GM23338 (cell line): ENCODE data around the gene SH3RF3. TPM values are rescaled to one million over a fixed set of nuclear protein-coding genes. Genes with fewer than 3 reads are reported as not detected.

Experiments used
- ATAC-seq: fragments of 200-7000 bp; cut with Tn5 transposase; 3 replicates; pipeline ENCODE4 v1.9.1; 2020
- DNase-seq: peaks from one replicate; pipeline ENCODE4 v3.0.0-alpha.2; 2015; ENCODE audit warnings: low spot score
- H2AFZ ChIP-seq: fragments of 200-600 bp; sonication (generic); 2 replicates; pipeline ENCODE4 v1.8.0; 2016; ENCODE audit warnings: antibody characterized with exemption, mild to moderate bottlenecking, moderate library complexity
- H3F3A ChIP-seq: fragments of 200-600 bp; sonication (generic); replicated peaks from 2 replicates; pipeline ENCODE4 v1.8.0; 2017; ENCODE audit warnings: antibody characterized with exemption, mixed run types, low read depth
- H3K27ac ChIP-seq: fragments of 200-600 bp; sonication (generic); 2 replicates; pipeline ENCODE4 v1.6.1; 2016; ENCODE audit warnings: low read depth
- H3K27me3 ChIP-seq: fragments of 200-600 bp; sonication (generic); 2 replicates; pipeline ENCODE4 v1.8.0; 2016; ENCODE audit warnings: mild to moderate bottlenecking, mixed run types, moderate library complexity; ENCODE audit not compliant: insufficient read depth
- H3K36me3 ChIP-seq: fragments of 200-600 bp; sonication (generic); 2 replicates; pipeline ENCODE4 v1.8.0; 2016; ENCODE audit warnings: mild to moderate bottlenecking; ENCODE audit not compliant: insufficient read depth
- H3K4me1 ChIP-seq: fragments of 200-600 bp; sonication (generic); 2 replicates; pipeline ENCODE4 v1.8.0; 2016; ENCODE audit warnings: mild to moderate bottlenecking, moderate library complexity; ENCODE audit not compliant: insufficient read depth
- H3K4me2 ChIP-seq: fragments of 200-600 bp; sonication (generic); 2 replicates; pipeline ENCODE4 v1.7.1; 2017; ENCODE audit warnings: mixed run types
- H3K4me3 ChIP-seq: fragments of 200-600 bp; sonication (generic); 2 replicates; pipeline ENCODE4 v1.6.1; 2016; ENCODE audit warnings: mixed run types
- H3K79me2 ChIP-seq: fragments of 200-600 bp; sonication (generic); replicated peaks from 2 replicates; pipeline ENCODE4 v1.8.0; 2017; ENCODE audit warnings: mild to moderate bottlenecking; ENCODE audit not compliant: insufficient read depth
- H3K9me2 ChIP-seq: fragments of 200-600 bp; sonication (generic); 2 replicates; pipeline ENCODE4 v1.8.0; 2017; ENCODE audit not compliant: insufficient read depth
- H4K20me1 ChIP-seq: fragments of 200-600 bp; sonication (generic); replicated peaks from 2 replicates; pipeline ENCODE4 v1.8.0; 2017; ENCODE audit warnings: mild to moderate bottlenecking; ENCODE audit not compliant: insufficient read depth
- H3K27ac Mint-ChIP-seq: 2 replicates; pipeline ENCODE4 v1.8.0; 2020; ENCODE audit warnings: inconsistent platforms, mild to moderate bottlenecking, moderate library complexity, mixed read lengths
- H3K27me3 Mint-ChIP-seq: 3 replicates; pipeline ENCODE4 v1.8.0; 2022; ENCODE audit warnings: low read depth, mild to moderate bottlenecking, moderate library complexity, mixed read lengths, inconsistent platforms; ENCODE audit not compliant: insufficient read depth, poor library complexity
- H3K36me3 Mint-ChIP-seq: 3 replicates; pipeline ENCODE4 v1.8.0; 2021; ENCODE audit warnings: low read depth, mild to moderate bottlenecking, inconsistent platforms, moderate library complexity, mixed read lengths
- H3K4me1 Mint-ChIP-seq: 3 replicates; pipeline ENCODE4 v1.8.0; 2020; ENCODE audit warnings: mild to moderate bottlenecking, inconsistent platforms, mixed read lengths
- H3K4me3 Mint-ChIP-seq: 3 replicates; pipeline ENCODE4 v1.8.0; 2021; ENCODE audit warnings: moderate library complexity, mild to moderate bottlenecking, inconsistent platforms, mixed read lengths
- H3K9me3 Mint-ChIP-seq: 3 replicates; pipeline ENCODE4 v1.8.0; 2020; ENCODE audit warnings: moderate library complexity, mild to moderate bottlenecking, inconsistent platforms, mixed read lengths
- CREB1 ChIP-seq: fragments of 250-450 bp; sonication (Bioruptor Pico); IDR thresholded peaks from 2 replicates; pipeline ENCODE4 v1.5.0; 2020; ENCODE audit warnings: low read depth, mild to moderate bottlenecking, moderate library complexity
- CTCF ChIP-seq, 2 experiments: fragments of 200-600 bp in 1 of 2; sonication (generic) in 1 of 2; conservative IDR thresholded peaks; 2 replicates each; pipeline versions ENCODE4 v1.5.1 to v1.6.1; 2016 to 2017; ENCODE audit warnings: antibody characterized with exemption in 2 of 2, low read depth in 2 of 2, mild to moderate bottlenecking in 2 of 2, moderate library complexity in 1 of 2
- ETS1 ChIP-seq: IDR thresholded peaks from 2 replicates; pipeline ENCODE4 v1.6.1; 2016; ENCODE audit warnings: antibody characterized with exemption
- EZH2 ChIP-seq: fragments of 200-600 bp; sonication (generic); IDR thresholded peaks from one replicate; pipeline ENCODE4 v1.8.0; 2017; ENCODE audit warnings: antibody characterized with exemption, mild to moderate bottlenecking, low read depth; ENCODE audit not compliant: unreplicated experiment
- EZH2phosphoT487 ChIP-seq: fragments of 200-600 bp; sonication (generic); IDR thresholded peaks from one replicate; pipeline ENCODE4 v1.8.1; 2018; ENCODE audit warnings: antibody characterized with exemption; ENCODE audit not compliant: unreplicated experiment
- JUNB ChIP-seq: IDR thresholded peaks from one replicate; pipeline ENCODE4 v1.6.1; 2016; ENCODE audit warnings: antibody characterized with exemption; ENCODE audit not compliant: unreplicated experiment
- NANOG ChIP-seq: IDR thresholded peaks from 2 replicates; pipeline ENCODE4 v1.6.1; 2016; ENCODE audit warnings: antibody characterized with exemption, borderline replicate concordance
- POLR2AphosphoS5 ChIP-seq: IDR thresholded peaks from 2 replicates; pipeline ENCODE4 v1.6.1; 2016; ENCODE audit warnings: antibody characterized with exemption, low read depth
- REST ChIP-seq: IDR thresholded peaks from one replicate; pipeline ENCODE4 v1.6.1; 2018; ENCODE audit warnings: antibody characterized with exemption; ENCODE audit not compliant: unreplicated experiment
- STAT1 ChIP-seq: IDR thresholded peaks from one replicate; pipeline ENCODE4 v1.6.1; 2016; ENCODE audit warnings: antibody characterized with exemption; ENCODE audit not compliant: unreplicated experiment
- ZNF114 ChIP-seq: fragments of 250-450 bp; sonication (Bioruptor Pico); IDR thresholded peaks from 2 replicates; pipeline ENCODE4 v1.5.0; 2020; ENCODE audit warnings: mild to moderate bottlenecking, moderate library complexity
- ZNF331 ChIP-seq: fragments of 250-450 bp; sonication (Bioruptor Pico); IDR thresholded peaks from 2 replicates; pipeline ENCODE4 v1.5.0; 2020; ENCODE audit warnings: low read depth, mild to moderate bottlenecking, moderate library complexity
- ZNF462 ChIP-seq: fragments of 250-450 bp; sonication (Bioruptor Pico); IDR thresholded peaks from 2 replicates; pipeline ENCODE4 v1.5.0; 2020; ENCODE audit warnings: mild to moderate bottlenecking, moderate library complexity
- polyA plus RNA-seq: library from polyadenylated mRNA; unstranded; fragments of >200 nt; fragmentation: Nextera tagmentation; extraction: Ambion mirVana; gene quantifications from 2 replicates; pipeline ENCODE4 v1.2.1, GENCODE V29; 2016
- total RNA-seq: library from RNA; depleted of rRNA; stranded (reverse); fragments of >200 nt; shearing (Covaris generic); gene quantifications from 2 replicates; pipeline ENCODE4 v1.2.3, GENCODE V29; 2014

The SH3RF3 gene
- total and polyA plus RNA-seq, 2 experiments from 2014 or later, result 0.11 to 0.63 TPM

GRCh38 chr2:109091526-109091925 lies 37.5 kb upstream of the SH3RF3 start:
- no peaks in the 10 kb centered on the region for H3F3A ChIP-seq
- H3K27ac ChIP-seq, result no peak overlapping the region
- H3K27me3 ChIP-seq, result no peaks in the 10 kb centered on the region
- no peaks in the 10 kb centered on the region for H4K20me1 ChIP-seq
- peaks cover 13% of the 10 kb centered on the region; the same call in 2 of the 3 replicates for H3K36me3 Mint-ChIP-seq
- H3K4me1 ChIP-seq, result no peaks in the 10 kb centered on the region
- H3K9me2 ChIP-seq, result no peaks in the 10 kb centered on the region
- H3K4me3 ChIP-seq, result no peak overlapping the region
- DNase-seq, result no peak
- H3K27me3 Mint-ChIP-seq, result peaks cover 9% of the 10 kb centered on the region
- no peaks in the 10 kb centered on the region for H3K4me1 Mint-ChIP-seq
- H3K36me3 ChIP-seq, result 0 out of 2 replicates have a peak, but pooled peaks cover 4% of the 10 kb centered on the region
- H3K4me3 Mint-ChIP-seq, result no peak overlapping the region
- no peak for TF ChIP-seq CREB1 (CRISPR knock-in tag)
- no peak for TF ChIP-seq ZNF331
- no peak for TF ChIP-seq EZH2phosphoT487
- TF ChIP-seq STAT1, result no peak
- TF ChIP-seq JUNB, result no peak
- TF ChIP-seq ZNF462 (CRISPR knock-in tag), result no peak
- TF ChIP-seq CTCF (conservative IDR thresholded peaks at IDR 0.05; ENCODE audit: low read depth in 2 of 2), result no peak
- no peak for TF ChIP-seq ZNF114
- TF ChIP-seq EZH2, result no peak
- TF ChIP-seq REST, result no peak
- TF ChIP-seq ETS1, result no peak
- no peak for TF ChIP-seq NANOG
- TF ChIP-seq POLR2AphosphoS5, result no peak
- no peaks in the 10 kb centered on the region for H3K79me2 ChIP-seq
- no peak overlapping the region for H3K27ac Mint-ChIP-seq
- ATAC-seq, result no peak
- H3K4me2 ChIP-seq, result no peak overlapping the region
- H3K9me3 Mint-ChIP-seq, result peaks cover 46% of the 10 kb centered on the region
- no peak overlapping the region for H2AFZ ChIP-seq
